ENCODE data around the gene AFG1L. TPM values are rescaled to one million over a fixed set of nuclear protein-coding genes. Genes with fewer than 3 reads are reported as not detected.

AFG1L gene
- total and polyA plus RNA-seq, 8 donors: 0.45 to 18.5 (median 2.9) TPM; not detected in 1

GRCh38 chr6:108363889-108364313 is 69.0 kb downstream of the AFG1L start:
- intact Hi-C loops (cut with DNase I; ENCODE audit: low total_unique reads): no loop called here
- H3K27me3 ChIP-seq: no peaks in the 10 kb centered on the region
- H3K4me1 ChIP-seq: no peaks in the 10 kb centered on the region
- H3K4me3 ChIP-seq: no peak overlapping the region
- 75 to 84% (median 76%) methylated on average over 6 of the region's 6 CpGs for WGBS, 5 donors
- H3K9me3 ChIP-seq: no peaks in the 10 kb centered on the region
- peaks cover 0 to 3% (median under 1%) of the 10 kb centered on the region in 4 donors for H3K36me3 ChIP-seq
- TF ChIP-seq CTCF (IDR thresholded peaks at IDR 0.05): no peak
- TF ChIP-seq POLR2A (IDR thresholded peaks at IDR 0.05): no peak
- no peak for TF ChIP-seq EP300 (IDR thresholded peaks at IDR 0.05)
- TF ChIP-seq POLR2AphosphoS5 (IDR thresholded peaks at IDR 0.05): no peak
- H3K27ac ChIP-seq: no peak overlapping the region
- DNase-seq: no peak

- 78 to 87% (median 82%) methylated on average over 3 of the region's 3 CpGs for WGBS, 5 donors
- DNase-seq: no peak
- intact Hi-C loops (cut with DNase I; ENCODE audit: low total_unique reads): no loop called here
Measured at GRCh38 chr6:108364470-108364869, 69.6 kb downstream of the AFG1L start.

GRCh38 chr6:108365478-108365877 is 70.6 kb downstream of the AFG1L start:
- no peaks in the 10 kb centered on the region for H3K27me3 ChIP-seq
- TF ChIP-seq POLR2AphosphoS5 (IDR thresholded peaks at IDR 0.05) (no peak), EP300 (IDR thresholded peaks at IDR 0.05) (no peak), POLR2A (IDR thresholded peaks at IDR 0.05) (no peak), CTCF (IDR thresholded peaks at IDR 0.05) (no peak)
- H3K4me3 ChIP-seq: no peak overlapping the region
- intact Hi-C loops (cut with DNase I; ENCODE audit: low total_unique reads): no loop called here
- peaks cover 0 to 3% (median 0%) of the 10 kb centered on the region in 4 donors for H3K36me3 ChIP-seq
- no peak for DNase-seq
- H3K9me3 ChIP-seq: no peaks in the 10 kb centered on the region
- no peak overlapping the region for H3K27ac ChIP-seq
- H3K4me1 ChIP-seq: no peaks in the 10 kb centered on the region

More at GRCh38 chr6:108364470-108364869, 69.6 kb downstream of the AFG1L start:
- no peaks in the 10 kb centered on the region for H3K4me1 ChIP-seq
- no peak overlapping the region for H3K27ac ChIP-seq
- no peak overlapping the region for H3K4me3 ChIP-seq
- H3K27me3 ChIP-seq: no peaks in the 10 kb centered on the region
- no peak for TF ChIP-seq EP300 (IDR thresholded peaks at IDR 0.05)
- no peak for TF ChIP-seq CTCF (IDR thresholded peaks at IDR 0.05)
- TF ChIP-seq POLR2A (IDR thresholded peaks at IDR 0.05): no peak
- no peak for TF ChIP-seq POLR2AphosphoS5 (IDR thresholded peaks at IDR 0.05)
- H3K36me3 ChIP-seq: peaks cover 0 to 3% (median 0%) of the 10 kb centered on the region in 4 donors
- no peaks in the 10 kb centered on the region for H3K9me3 ChIP-seq

- H3K4me3 ChIP-seq: no peak overlapping the region
- TF ChIP-seq POLR2AphosphoS5 (IDR thresholded peaks at IDR 0.05) (no peak), CTCF (IDR thresholded peaks at IDR 0.05) (no peak), POLR2A (IDR thresholded peaks at IDR 0.05) (no peak), EP300 (IDR thresholded peaks at IDR 0.05) (no peak)
- 94 to 97% (median 96%) methylated on average over 4 of the region's 4 CpGs for WGBS, 5 donors
Measured at GRCh38 chr6:108366236-108366635, 71.4 kb downstream of the AFG1L start.

More at GRCh38 chr6:108366236-108366635, 71.4 kb downstream of the AFG1L start:
- no peaks in the 10 kb centered on the region for H3K27me3 ChIP-seq
- no peak for DNase-seq
- no peaks in the 10 kb centered on the region for H3K4me1 ChIP-seq
- intact Hi-C loops (cut with DNase I; ENCODE audit: low total_unique reads): no loop called here
- H3K27ac ChIP-seq: no peak overlapping the region
- no peaks in the 10 kb centered on the region for H3K36me3 ChIP-seq
- no peaks in the 10 kb centered on the region for H3K9me3 ChIP-seq

Measured in stomach (tissue), 9 donors.